HG02870 (cell line): ENCODE results near the gene CD3D.
"Not testable (repeated sequence)": the region's sequence is repeated elsewhere in the genome, so short reads cannot be mapped to it uniquely, and the experiment has no call there.

Experiments
- ATAC-seq: cut with Tn5 transposase; IDR thresholded peaks from one replicate; pipeline ENCODE4 v1.9.1; 2021; ENCODE audit warnings: mild to moderate bottlenecking, moderate library complexity; ENCODE audit not compliant: unreplicated experiment

Gene CD3D

GRCh38 chr11:118339281-118339961, 3.1 kb downstream of the CD3D start:
- ATAC-seq = no peak

GRCh38 chr11:118338637-118339061, 3.9 kb downstream of the CD3D start:
- ATAC-seq = no peak

GRCh38 chr11:118334745-118335144, 7.8 kb downstream of the CD3D start:
- no peak for ATAC-seq

- no peak for ATAC-seq
Observed at GRCh38 chr11:118328745-118329144, 13.8 kb downstream of the CD3D start.

- ATAC-seq = no peak
Observed at GRCh38 chr11:118325283-118325682, 17.2 kb downstream of the CD3D start.

GRCh38 chr11:118322721-118323120, 19.8 kb downstream of the CD3D start:
- no peak for ATAC-seq

GRCh38 chr11:118321386-118322082, 21.0 kb downstream of the CD3D start:
- no peak for ATAC-seq

- no peak for ATAC-seq
Observed at GRCh38 chr11:118320515-118320914, 22.0 kb downstream of the CD3D start.

GRCh38 chr11:118319337-118319707, 23.2 kb downstream of the CD3D start:
- ATAC-seq = no peak

- ATAC-seq = no peak
Observed at GRCh38 chr11:118318581-118319336, 23.7 kb downstream of the CD3D start.

GRCh38 chr11:118318124-118318523, 24.4 kb downstream of the CD3D start:
- ATAC-seq = no peak

- ATAC-seq = no peak
Observed at GRCh38 chr11:118314988-118315411, 27.5 kb downstream of the CD3D start.

- no peak for ATAC-seq
Observed at GRCh38 chr11:118313242-118313641, 29.3 kb downstream of the CD3D start.

- ATAC-seq = no peak
Observed at GRCh38 chr11:118312328-118312727, 30.2 kb downstream of the CD3D start.

- no peak for ATAC-seq
Observed at GRCh38 chr11:118311518-118311917, 31.0 kb downstream of the CD3D start.

- ATAC-seq = no peak
Observed at GRCh38 chr11:118310781-118311485, 31.6 kb downstream of the CD3D start.

- ATAC-seq = no peak
Observed at GRCh38 chr11:118310271-118310670, 32.2 kb downstream of the CD3D start.

- not testable (repeated sequence) for ATAC-seq
Observed at GRCh38 chr11:118308995-118309528, 33.4 kb downstream of the CD3D start.

- no peak for ATAC-seq
Observed at GRCh38 chr11:118306556-118306955, 35.9 kb downstream of the CD3D start.

GRCh38 chr11:118305726-118306125, 36.8 kb downstream of the CD3D start:
- no peak for ATAC-seq
